Measurements from ENCODE around the gene CCT4.
"Not testable (repeated sequence)": the region's sequence is repeated elsewhere in the genome, so short reads cannot be mapped to it uniquely, and the experiment has no call there.

The CCT4 gene

DNA sequence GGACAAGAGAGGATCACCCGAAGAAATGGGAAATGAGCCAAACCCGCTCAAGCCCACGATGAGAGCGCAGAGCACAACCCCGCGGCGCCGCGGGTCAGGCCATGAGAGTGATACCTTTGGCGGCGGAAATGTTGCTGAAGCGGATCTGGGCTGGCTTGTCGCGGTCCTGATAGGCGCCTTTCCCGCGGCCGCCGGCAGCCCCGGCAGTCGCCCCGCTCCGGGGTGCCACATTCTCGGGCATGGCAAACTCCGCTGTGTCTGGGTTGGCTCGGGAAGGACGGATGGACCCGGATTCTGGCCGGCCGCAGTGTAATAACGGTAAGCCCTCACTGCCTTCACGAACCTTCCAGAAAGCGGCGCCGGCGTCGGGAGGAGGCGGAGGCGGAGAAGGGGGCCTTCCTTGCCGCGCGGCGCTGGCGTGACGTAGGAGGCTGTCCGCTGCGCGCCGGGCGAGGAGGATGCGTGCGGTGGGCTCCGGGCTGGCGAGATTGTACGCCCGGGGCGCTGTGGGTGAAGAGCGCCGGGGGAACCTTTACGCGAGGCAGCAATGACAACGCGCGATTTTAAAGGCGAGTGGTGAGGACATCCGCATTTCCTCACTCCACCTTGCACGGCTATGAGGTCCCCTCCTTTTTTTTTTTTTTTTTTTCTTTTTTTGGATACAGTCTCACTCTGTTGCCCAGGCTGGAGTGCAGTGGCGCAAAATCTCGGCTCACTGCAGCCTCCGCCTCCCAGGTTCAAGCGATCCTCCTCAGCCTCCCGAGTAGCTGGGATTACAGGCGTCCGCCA lies at the start of gene CCT4:
Gene CCT4, minus strand, starts transcription at position 390 of the 789 bp plus-strand sequence. Its CDS starts 149 bp downstream, at position 241.
- DNase-seq (ENCODE audit: low spot score): peak; percentile 77

- no peak for DNase-seq (ENCODE audit: low spot score)
These were observed 49.4 kb upstream of the CCT4 start for GRCh38 chr2:61937886-61938285.

DNA sequence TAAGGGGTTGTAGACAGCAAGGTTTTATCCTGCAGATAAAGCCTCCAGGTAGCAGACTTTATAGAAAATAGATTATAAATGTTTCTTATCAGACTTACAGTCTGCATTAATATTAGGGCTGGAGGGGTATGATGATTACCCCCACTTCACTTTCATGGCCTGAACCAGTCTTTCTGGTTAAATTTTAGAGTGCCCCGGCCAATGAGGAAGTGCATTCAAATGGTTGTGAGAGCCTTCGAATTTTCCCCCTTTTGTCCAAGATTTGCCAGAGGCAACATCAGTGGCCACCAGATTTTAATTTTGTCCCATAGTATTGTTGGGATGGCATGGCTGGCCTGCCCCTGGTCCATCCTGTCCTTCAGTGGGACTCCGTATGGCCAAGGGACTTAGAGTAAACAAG lies 48.6 kb upstream of the CCT4 start:
- DNase-seq (ENCODE audit: low spot score): no peak

DNA sequence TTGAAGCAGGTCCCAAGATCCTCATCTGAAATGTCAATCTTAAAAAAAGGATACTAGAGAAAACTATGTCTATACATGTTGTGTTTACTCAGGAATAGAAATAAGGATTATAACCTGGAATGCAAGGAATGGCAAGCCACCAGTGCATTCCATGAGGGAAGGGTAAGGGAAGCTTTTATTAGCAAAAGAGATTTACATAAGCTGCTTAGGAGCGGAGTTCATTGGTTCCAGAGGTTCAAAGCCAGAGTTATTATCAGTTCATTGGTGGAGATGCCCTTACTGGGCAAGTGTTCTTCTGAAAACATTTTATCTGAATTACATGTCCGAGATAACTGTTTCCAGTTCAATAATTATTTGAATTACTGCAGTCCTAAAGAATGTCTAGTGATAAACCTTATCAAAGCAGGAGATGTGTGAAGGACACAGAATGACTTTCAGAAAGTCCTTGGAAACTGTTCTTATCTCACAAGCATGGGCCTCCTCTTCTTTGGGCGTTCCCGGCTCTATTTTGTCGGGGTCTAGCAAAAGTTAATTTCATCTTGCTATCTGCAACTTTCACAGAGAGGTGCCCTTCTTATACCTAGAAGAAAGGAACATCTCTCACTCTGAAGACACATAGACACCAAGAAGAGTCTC lies 40.5 kb upstream of the CCT4 start:
- DNase-seq (ENCODE audit: low spot score): no peak

DNA sequence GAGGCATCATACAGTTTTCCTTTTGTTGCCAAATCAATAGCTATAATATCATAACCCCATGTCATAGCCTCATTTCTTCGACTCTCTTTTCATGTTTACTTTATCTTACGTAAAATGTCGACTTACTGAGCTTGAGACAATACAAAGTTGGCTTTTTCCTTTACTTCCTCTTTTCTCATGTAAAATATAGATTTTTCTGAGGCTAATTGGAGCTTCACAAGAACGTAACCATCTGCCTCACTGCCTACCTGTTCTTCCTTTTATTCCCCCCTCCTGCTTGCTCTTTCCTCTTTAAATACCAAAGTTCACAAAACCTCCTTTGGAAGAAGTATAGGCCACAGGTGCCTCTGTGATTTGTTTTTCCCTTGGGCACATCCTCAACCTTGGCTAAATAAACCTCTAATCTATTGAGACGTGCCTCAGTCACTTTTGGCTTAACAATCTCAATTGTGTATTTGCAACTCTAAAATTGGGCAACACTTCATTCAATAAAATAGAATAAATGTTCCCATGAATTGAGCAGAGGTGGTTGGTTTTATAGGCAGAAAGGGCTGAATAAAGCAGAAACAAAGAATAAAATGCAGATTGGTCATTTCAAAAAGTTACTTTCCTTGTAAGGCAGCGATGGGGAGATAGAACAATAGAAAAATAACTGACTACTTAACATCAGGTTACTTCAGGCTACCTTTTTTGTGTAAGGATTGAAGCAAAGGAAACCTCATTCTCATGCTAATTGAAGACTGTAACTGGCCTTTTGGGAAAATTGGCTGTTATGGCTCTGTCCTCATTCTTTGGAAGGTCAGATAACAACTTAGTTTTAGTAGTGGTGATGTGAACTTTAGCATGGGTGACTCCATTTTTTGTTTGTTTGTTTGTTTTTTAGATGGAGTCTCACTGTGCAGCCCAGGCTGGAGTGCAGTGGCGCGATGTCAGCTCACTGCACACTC lies 38.3 kb upstream of the CCT4 start:
- no peak for DNase-seq (ENCODE audit: low spot score)

- no peak for DNase-seq (ENCODE audit: low spot score)
These were observed 36.6 kb upstream of the CCT4 start for GRCh38 chr2:61924895-61925663.

- no peak for DNase-seq (ENCODE audit: low spot score)
These were observed 34.3 kb upstream of the CCT4 start for GRCh38 chr2:61922714-61923113.

GRCh38 chr2:61920548-61920947 lies 32.1 kb upstream of the CCT4 start:
- DNase-seq (ENCODE audit: low spot score): no peak

- DNase-seq (ENCODE audit: low spot score): not testable (repeated sequence)
These were observed 26.3 kb upstream of the CCT4 start for GRCh38 chr2:61914794-61915193.

- no peak for DNase-seq (ENCODE audit: low spot score)
These were observed 23.1 kb upstream of the CCT4 start for GRCh38 chr2:61911510-61911909.

GRCh38 chr2:61910603-61911002 lies 22.1 kb upstream of the CCT4 start:
- DNase-seq (ENCODE audit: low spot score): no peak

DNA sequence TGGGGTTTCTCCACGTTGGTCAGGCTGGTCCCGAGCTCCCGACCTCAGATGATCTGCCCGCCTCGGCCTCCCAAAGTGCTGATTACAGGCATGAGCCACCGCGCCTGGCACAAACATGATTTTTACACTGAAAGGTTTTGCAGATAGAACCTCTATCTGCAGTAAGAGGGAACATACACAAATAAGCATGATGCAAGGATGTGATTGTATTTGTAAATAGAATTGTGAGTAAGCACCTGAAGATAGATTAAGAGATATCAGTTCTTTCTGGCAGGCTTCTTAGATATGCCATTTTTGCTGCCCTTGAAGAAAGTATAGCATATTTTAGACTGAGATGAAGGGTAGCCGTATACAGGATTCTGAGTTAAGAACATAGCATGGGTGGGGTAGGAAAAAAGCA lies 20.7 kb upstream of the CCT4 start:
- DNase-seq (ENCODE audit: low spot score): no peak

- no peak for DNase-seq (ENCODE audit: low spot score)
These were observed 17.7 kb upstream of the CCT4 start for GRCh38 chr2:61906186-61906470.

- peak; percentile 71 for DNase-seq (ENCODE audit: low spot score)
These were observed 17.1 kb upstream of the CCT4 start, which contains the start of gene COMMD1 for GRCh38 chr2:61905372-61906185. Gene COMMD1, plus strand, starts transcription at chr2:61905674. Its CDS starts 5 bp downstream, at chr2:61905679.

GRCh38 chr2:61900281-61900680 lies 11.8 kb upstream of the CCT4 start:
- DNase-seq (ENCODE audit: low spot score): no peak

DNA sequence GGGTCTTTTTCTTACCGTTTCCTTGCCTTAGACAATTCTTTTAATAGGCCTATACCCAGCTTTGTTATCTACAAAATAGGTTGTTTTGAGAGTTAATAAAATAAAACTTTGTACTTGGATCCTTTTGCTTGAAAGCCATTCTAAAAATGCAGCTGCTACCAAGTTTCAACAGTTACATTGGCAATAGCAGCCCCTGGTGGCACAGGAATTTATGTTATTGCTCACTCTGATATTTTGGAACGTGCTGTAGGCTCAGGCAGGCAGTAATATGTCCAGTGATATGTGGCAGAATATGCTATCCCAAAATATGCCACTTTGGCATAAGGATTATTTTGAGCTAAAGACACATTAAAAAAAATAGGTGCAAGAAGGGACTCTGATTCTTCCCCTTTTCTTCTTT lies 10.4 kb upstream of the CCT4 start:
- no peak for DNase-seq (ENCODE audit: low spot score)

- DNase-seq (ENCODE audit: low spot score): peak; percentile 27
These were observed 664 bp downstream of the CCT4 start for GRCh38 chr2:61887717-61888266.

- no peak for DNase-seq (ENCODE audit: low spot score)
These were observed 2.4 kb downstream of the CCT4 start for GRCh38 chr2:61885896-61886603.

GRCh38 chr2:61882850-61883249 lies 5.6 kb downstream of the CCT4 start:
- no peak for DNase-seq (ENCODE audit: low spot score)

- not testable (repeated sequence) for DNase-seq (ENCODE audit: low spot score)
These were observed 9.1 kb downstream of the CCT4 start for GRCh38 chr2:61879351-61879750.

Measured in hepatic stellate cell (primary cell).